Mesendoderm (in vitro differentiated cells): ENCODE measurements around the gene ATAD5. TPM values are rescaled to one million over a fixed set of nuclear protein-coding genes. Genes with fewer than 3 reads are reported as not detected.

Experiments used
- DNase-seq: peaks from one replicate; pipeline ENCODE4 v3.0.0; 2013
- H2AK5ac ChIP-seq: 2 replicates; pipeline ENCODE4 v1.6.1; 2013; ENCODE audit warnings: low read length, inconsistent platforms
- H2BK120ac ChIP-seq: 2 replicates; pipeline ENCODE4 v1.6.1; 2013; ENCODE audit warnings: low read depth, mild to moderate bottlenecking, low read length, moderate library complexity, mixed read lengths
- H2BK15ac ChIP-seq: replicated peaks from 2 replicates; pipeline ENCODE4 v1.6.1; 2013; ENCODE audit warnings: low read depth, mild to moderate bottlenecking, moderate library complexity
- H2BK5ac ChIP-seq: 2 replicates; pipeline ENCODE4 v1.6.1; 2013; ENCODE audit warnings: low read length, inconsistent platforms
- H3K18ac ChIP-seq: 2 replicates; pipeline ENCODE4 v1.6.1; 2013; ENCODE audit warnings: mild to moderate bottlenecking, low read length, mixed read lengths
- H3K23ac ChIP-seq: one replicate; pipeline ENCODE4 v1.6.1; 2013; ENCODE audit warnings: low read length
- H3K27ac ChIP-seq: 2 replicates; pipeline ENCODE4 v1.5.1; 2013; ENCODE audit warnings: low read depth, mild to moderate bottlenecking, inconsistent platforms, low read length, moderate library complexity
- H3K27me3 ChIP-seq: 2 replicates; pipeline ENCODE4 v1.6.1; 2013; ENCODE audit warnings: low read length, control low read depth, mild to moderate bottlenecking, inconsistent platforms; ENCODE audit not compliant: insufficient read depth, poor library complexity
- H3K36me3 ChIP-seq: 2 replicates; pipeline ENCODE4 v1.6.1; 2013; ENCODE audit warnings: low read length, inconsistent platforms; ENCODE audit not compliant: control insufficient read depth, insufficient read depth
- H3K4ac ChIP-seq: one replicate; pipeline ENCODE4 v1.6.1; 2013; ENCODE audit warnings: low read depth, mild to moderate bottlenecking, low read length, moderate library complexity
- H3K4me1 ChIP-seq: 2 replicates; pipeline ENCODE4 v1.6.1; 2013; ENCODE audit warnings: low read depth, low read length, inconsistent platforms; ENCODE audit not compliant: control insufficient read depth
- H3K4me2 ChIP-seq: 2 replicates; pipeline ENCODE4 v1.6.1; 2013; ENCODE audit warnings: low read length
- H3K4me3 ChIP-seq: 2 replicates; pipeline ENCODE4 v1.5.1; 2013; ENCODE audit warnings: mild to moderate bottlenecking, low read length
- H3K56ac ChIP-seq: one replicate; pipeline ENCODE4 v1.6.1; 2013; ENCODE audit warnings: low read length
- H3K79me1 ChIP-seq: 2 replicates; pipeline ENCODE4 v1.6.1; 2013; ENCODE audit warnings: low read length, inconsistent platforms
- H3K79me2 ChIP-seq: 2 replicates; pipeline ENCODE4 v1.6.1; 2013; ENCODE audit warnings: mild to moderate bottlenecking, low read length; ENCODE audit not compliant: control insufficient read depth, insufficient read depth
- H3K9ac ChIP-seq: 2 replicates; pipeline ENCODE4 v1.6.1; 2013; ENCODE audit warnings: low read length, inconsistent platforms
- H4K5ac ChIP-seq: one replicate; pipeline ENCODE4 v1.6.1; 2013; ENCODE audit warnings: low read length
- H4K8ac ChIP-seq: one replicate; pipeline ENCODE4 v1.6.1; 2013; ENCODE audit warnings: low read depth, mild to moderate bottlenecking, control low read depth, low read length, moderate library complexity
- WGBS: extraction: QIAGEN DNeasy Blood & Tissue Kit; methylation state at CpG from one replicate; pipeline ENCODE4 v1.1.7; 2013; ENCODE audit warnings: low lambda C conversion rate, missing lambda C conversion rate; ENCODE audit not compliant: insufficient coverage; ENCODE audit errors: extremely low coverage; 5-methylcytosine and 5-hydroxymethylcytosine counted together
- small RNA-seq: library from polyadenylated mRNA; stranded (forward); fragments of <200 nt; extraction: miRNeasy Mini kit (QIAGEN cat#:217004); gene quantifications from one replicate; pipeline ENCODE3, GENCODE V24; 2013; ENCODE audit not compliant: insufficient read depth

ATAD5 gene

DNA sequence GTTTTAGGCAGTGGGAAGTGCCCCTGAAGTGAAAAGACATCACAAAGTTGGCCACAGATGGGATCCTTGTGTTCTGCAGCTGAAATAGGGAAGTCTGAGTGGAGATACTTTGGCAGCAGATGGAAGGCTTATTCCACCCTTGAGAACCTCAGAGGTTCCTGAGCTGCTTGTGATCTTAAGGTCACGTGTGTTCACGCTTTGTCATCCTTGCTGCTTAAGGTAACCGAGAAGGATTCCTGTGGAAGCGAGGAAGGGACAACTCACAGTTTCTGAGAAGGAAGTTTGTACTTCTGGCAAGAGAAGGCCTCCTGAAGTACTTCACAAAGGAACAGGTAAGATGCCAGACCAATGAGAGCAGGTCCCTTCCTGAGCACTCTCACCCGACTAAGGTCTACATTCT lies 102.2 kb downstream of the ATAD5 start:
- no peak overlapping the region for H3K9ac ChIP-seq
- no peaks in the 10 kb centered on the region for H3K79me2 ChIP-seq
- no peak overlapping the region for H3K23ac ChIP-seq
- no peaks in the 10 kb centered on the region for H3K4me1 ChIP-seq
- no peak overlapping the region for H3K18ac ChIP-seq
- no peak overlapping the region for H3K4me3 ChIP-seq
- no peak overlapping the region for H2BK15ac ChIP-seq
- H2AK5ac ChIP-seq = no peak overlapping the region
- no peak overlapping the region for H4K5ac ChIP-seq
- H3K4me2 ChIP-seq = no peak overlapping the region
- H3K56ac ChIP-seq = no peak overlapping the region
- DNase-seq = no peak
- no peak overlapping the region for H3K4ac ChIP-seq
- no peak overlapping the region for H2BK120ac ChIP-seq
- no peak overlapping the region for H2BK5ac ChIP-seq
- H3K79me1 ChIP-seq = no peaks in the 10 kb centered on the region
- H4K8ac ChIP-seq = no peak overlapping the region
- no peak overlapping the region for H3K27ac ChIP-seq
- H3K27me3 ChIP-seq = no peaks in the 10 kb centered on the region
- no CpG with 5 or more reads among the region's 5 CpGs for WGBS
- H3K36me3 ChIP-seq = no peaks in the 10 kb centered on the region

DNA sequence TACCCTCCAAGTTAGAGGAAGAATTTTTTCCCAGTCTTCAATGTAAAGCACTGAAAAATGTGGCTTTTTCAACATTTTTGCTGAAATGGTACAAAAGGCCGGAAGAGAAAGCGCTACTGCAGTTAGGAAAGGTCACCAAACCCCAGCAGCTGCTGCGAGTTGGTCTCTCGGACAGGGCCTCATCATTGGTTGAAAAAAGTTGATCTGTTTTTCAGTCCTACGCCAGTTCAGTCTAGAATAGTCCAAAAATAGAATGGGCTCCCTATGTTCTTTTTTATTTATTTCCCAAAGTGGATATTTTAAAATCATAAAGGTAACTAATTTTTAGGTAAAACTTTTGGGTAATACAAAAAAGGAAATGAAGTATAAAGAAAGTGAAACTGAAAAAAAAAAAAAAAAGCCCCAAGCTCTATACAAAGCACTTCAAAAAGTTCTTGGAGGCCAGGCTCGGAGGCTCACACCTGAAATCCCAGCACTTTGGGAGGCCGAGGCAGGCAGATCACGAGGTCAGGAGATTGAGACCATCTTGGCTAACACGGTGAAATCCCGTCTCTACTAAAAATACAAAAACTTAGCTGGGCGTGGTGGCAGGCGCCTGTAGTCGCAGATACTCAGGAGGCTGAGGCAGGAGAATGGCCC lies 107.4 kb downstream of the ATAD5 start:
- Histone ChIP-seq H3K27me3 (no peaks in the 10 kb centered on the region), H3K4me1 (no peaks in the 10 kb centered on the region), H3K18ac (no peak overlapping the region), H4K5ac (no peak overlapping the region), H3K56ac (no peak overlapping the region), H2BK120ac (no peak overlapping the region), H3K9ac (no peak overlapping the region), H2BK5ac (no peak overlapping the region), H3K4me2 (no peak overlapping the region), H2AK5ac (no peak overlapping the region), H4K8ac (no peak overlapping the region), H3K4me3 (no peak overlapping the region), H3K27ac (no peak overlapping the region), H2BK15ac (no peak overlapping the region), H3K4ac (no peak overlapping the region), H3K36me3 (no peaks in the 10 kb centered on the region), H3K79me1 (no peaks in the 10 kb centered on the region), H3K23ac (no peak overlapping the region), H3K79me2 (no peaks in the 10 kb centered on the region)
- DNase-seq = no peak
- no CpG with 5 or more reads among the region's 13 CpGs for WGBS

DNA sequence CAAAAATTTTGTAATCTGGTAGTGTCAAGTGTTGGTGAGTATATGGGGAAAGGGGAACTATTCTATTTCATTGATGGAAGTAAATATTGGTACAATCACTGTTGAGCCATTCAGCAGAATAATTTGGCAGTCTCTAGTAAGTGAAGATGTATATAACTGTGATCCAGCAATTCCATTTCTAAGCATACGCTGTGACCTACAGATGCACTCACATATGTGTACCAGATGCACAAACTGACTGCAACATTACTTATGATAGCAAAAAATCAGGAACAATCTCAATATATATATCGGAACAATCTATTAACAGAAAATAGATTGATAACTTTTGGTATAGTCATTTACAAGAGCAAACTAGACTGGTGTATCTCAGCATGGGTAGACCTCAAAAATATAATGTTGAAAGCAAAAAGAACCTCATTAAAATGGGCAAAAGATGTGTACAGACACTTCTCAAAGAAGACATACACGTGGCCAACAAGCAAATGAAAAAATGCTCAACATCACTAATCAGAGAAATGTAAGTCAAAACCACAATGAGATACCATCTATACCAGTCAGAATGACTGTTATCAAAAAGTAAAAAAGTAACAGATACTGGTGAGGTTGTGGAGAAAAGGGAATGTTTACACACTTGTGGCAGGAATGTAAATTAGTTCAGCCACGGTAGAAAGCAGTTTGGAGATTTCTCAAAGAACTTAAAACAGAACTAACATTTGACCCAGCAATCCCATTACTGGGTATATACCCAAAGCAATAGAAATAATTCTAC lies 110.7 kb downstream of the ATAD5 start:
- H3K36me3 ChIP-seq = no peaks in the 10 kb centered on the region
- H3K27ac ChIP-seq = no peak overlapping the region
- no peak overlapping the region for H3K23ac ChIP-seq

More for the DNA sequence above, 110.7 kb downstream of the ATAD5 start:
- Histone ChIP-seq H3K4me2 (no peak overlapping the region), H3K4ac (no peak overlapping the region), H3K4me1 (no peaks in the 10 kb centered on the region), H3K56ac (no peak overlapping the region), H3K79me2 (no peaks in the 10 kb centered on the region), H2AK5ac (no peak overlapping the region), H3K18ac (no peak overlapping the region), H3K9ac (no peak overlapping the region), H2BK5ac (no peak overlapping the region), H4K5ac (no peak overlapping the region), H2BK15ac (no peak overlapping the region), H3K79me1 (no peaks in the 10 kb centered on the region), H3K27me3 (no peaks in the 10 kb centered on the region), H4K8ac (no peak overlapping the region), H2BK120ac (no peak overlapping the region), H3K4me3 (no peak overlapping the region)
- WGBS = no CpG with 5 or more reads among the region's 4 CpGs
- DNase-seq = no peak

Small RNAs within 50 kb of the gene (small RNA-seq; reads per million reads assigned to genes)
- gene RNU6-298P = not detected
